Activated CD8-positive, alpha-beta memory T cell treated with anti-CD3 and anti-CD28 coated beads, Interleukin-2, amount 10 ng/mL, durations not matched to agents 7 days and 5 days (primary cell): ENCODE measurements around the gene ACVR2B. TPM values are rescaled to one million over a fixed set of nuclear protein-coding genes. Genes with fewer than 3 reads are reported as not detected.

Experiments used
- ATAC-seq: fragments of 150-1000 bp; cut with Tn5 transposase; one replicate; pipeline ENCODE4 v1.10.0; 2021; ENCODE audit warnings: moderate library complexity
- CTCF ChIA-PET: fragments of 350-600 bp; sonication (Branson Sonifier 250); formaldehyde crosslinking; loops from one replicate; lab custom pipeline; 2021; ENCODE audit warnings: antibody characterized with exemption; lab: Charles Lee
- DNase-seq: peaks from one replicate; pipeline ENCODE4 v3.0.0-alpha.2; 2020
- H3K27ac Mint-ChIP-seq: one replicate; pipeline ENCODE4 v1.8.0; 2021; ENCODE audit warnings: mild to moderate bottlenecking, mixed read lengths
- H3K27me3 Mint-ChIP-seq: one replicate; pipeline ENCODE4 v1.8.0; 2021; ENCODE audit warnings: mixed read lengths
- H3K36me3 Mint-ChIP-seq: one replicate; pipeline ENCODE4 v1.8.0; 2021; ENCODE audit warnings: mild to moderate bottlenecking, mixed read lengths
- H3K4me1 Mint-ChIP-seq: one replicate; pipeline ENCODE4 v1.8.0; 2021; ENCODE audit warnings: mixed read lengths
- H3K4me3 Mint-ChIP-seq: one replicate; pipeline ENCODE4 v1.8.0; 2021; ENCODE audit warnings: mild to moderate bottlenecking, moderate library complexity, mixed read lengths
- H3K9me3 Mint-ChIP-seq: one replicate; pipeline ENCODE4 v1.8.0; 2022; ENCODE audit warnings: low read depth, mixed read lengths
- total RNA-seq, 2 experiments: library from RNA; stranded (reverse); gene quantifications; one replicate each; pipeline ENCODE4 v1.2.3, GENCODE V29; 2021

ACVR2B gene
- total RNA-seq, 2 experiments from 2014 or later: 4.6 to 6.4 TPM

DNA sequence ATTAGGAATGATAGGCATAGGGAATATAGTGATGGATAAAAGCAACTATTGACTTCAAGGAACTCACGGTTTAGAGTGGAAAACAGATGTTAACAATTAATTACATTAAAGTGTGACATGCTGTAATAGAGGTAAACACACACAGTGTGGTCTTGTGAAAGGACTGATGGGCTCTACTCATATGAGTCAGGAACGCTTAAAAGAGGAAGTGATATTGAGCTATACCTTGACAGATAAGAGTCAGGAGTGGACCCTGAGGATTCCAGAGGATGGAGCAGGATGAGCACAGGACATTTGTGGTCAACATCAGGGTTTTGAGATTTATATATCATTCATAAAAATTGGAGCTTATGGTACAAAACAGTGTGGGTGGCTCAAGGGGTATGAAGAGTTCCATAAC lies 53.4 kb downstream of the ACVR2B start:
- Mint-ChIP-seq H3K4me3 (no peak overlapping the region), H3K27me3 (no peaks in the 10 kb centered on the region), H3K36me3 (peaks cover 33% of the 10 kb centered on the region), H3K27ac (no peak overlapping the region), H3K9me3 (no peaks in the 10 kb centered on the region), H3K4me1 (no peaks in the 10 kb centered on the region)
- DNase-seq: no peak
- CTCF ChIA-PET: interaction anchor here (3.5 to 4.5 kb wide), 2 partner anchors 11 to 14 kb away, joined by 18 to 26 read pairs; partner anchors contain the start of gene EXOG
- no peak for ATAC-seq

DNA sequence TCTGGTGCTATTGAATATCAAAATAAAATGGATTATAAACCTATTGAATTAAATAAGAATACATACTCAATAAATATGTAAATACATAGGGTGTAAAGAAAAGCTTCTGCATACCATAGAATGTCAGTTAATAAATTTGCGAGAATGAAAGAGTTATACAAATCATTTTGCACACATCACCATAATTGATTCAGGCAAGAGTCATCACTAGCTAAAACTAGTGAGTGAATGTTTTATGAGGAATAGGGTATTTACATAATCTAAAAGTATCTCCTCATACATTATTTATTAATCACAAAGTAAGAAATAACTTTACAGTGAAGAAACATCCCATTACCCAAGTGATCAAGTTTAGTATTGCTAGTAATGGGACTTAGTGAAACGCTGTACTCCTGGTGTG lies 56.0 kb downstream of the ACVR2B start:
- Mint-ChIP-seq H3K4me1 (no peaks in the 10 kb centered on the region), H3K27me3 (no peaks in the 10 kb centered on the region), H3K36me3 (peaks cover 34% of the 10 kb centered on the region), H3K27ac (no peak overlapping the region), H3K9me3 (no peaks in the 10 kb centered on the region), H3K4me3 (no peak overlapping the region)
- CTCF ChIA-PET: interaction anchor here (1.2 to 4.5 kb wide), 6 partner anchors 9 to 490 kb away, joined by 3 to 26 read pairs (median 4); partner anchors contain the start of gene EXOG
- DNase-seq (no peak), ATAC-seq (no peak)

GRCh38 chr3:38510631-38511030 lies 56.9 kb downstream of the ACVR2B start:
- no peak for DNase-seq

DNA sequence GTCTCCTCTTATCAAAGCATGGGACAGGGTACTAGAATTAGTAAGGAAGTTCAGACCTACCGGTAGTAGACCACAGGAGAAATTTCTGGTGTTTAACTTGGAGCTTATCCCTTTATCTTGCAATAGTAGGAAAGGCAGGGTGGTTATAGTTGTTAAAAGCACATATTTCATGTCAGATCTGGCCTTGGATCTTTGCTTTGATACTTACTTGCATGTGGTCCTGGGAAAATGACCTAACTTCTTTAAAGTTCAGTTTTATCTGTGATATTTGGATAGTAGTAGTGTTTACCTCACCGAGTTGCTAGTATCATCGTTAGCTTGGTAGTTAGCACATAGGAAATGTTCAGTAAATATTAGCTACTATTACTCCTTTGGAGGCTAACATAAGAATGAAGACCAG lies 57.9 kb downstream of the ACVR2B start:
- CTCF ChIA-PET: interaction anchor here (0.7 to 2.4 kb wide), 3 partner anchors 9 to 140 kb away, joined by 3 to 8 read pairs (median 3); partner anchors contain the start of gene EXOG
- Mint-ChIP-seq H3K4me1 (no peaks in the 10 kb centered on the region), H3K36me3 (peaks cover 34% of the 10 kb centered on the region), H3K9me3 (no peaks in the 10 kb centered on the region), H3K27me3 (no peaks in the 10 kb centered on the region), H3K4me3 (no peak overlapping the region), H3K27ac (no peak overlapping the region)
- ATAC-seq (no peak), DNase-seq (no peak)

More at GRCh38 chr3:38510631-38511030, 56.9 kb downstream of the ACVR2B start:
- H3K27ac Mint-ChIP-seq: no peak overlapping the region
- H3K4me3 Mint-ChIP-seq: no peak overlapping the region
- ATAC-seq: no peak
- CTCF ChIA-PET: interaction anchor here (1.2 to 4.5 kb wide), 5 partner anchors 8 to 489 kb away, joined by 3 to 26 read pairs (median 5); partner anchors contain the start of gene EXOG
- H3K4me1 Mint-ChIP-seq: no peaks in the 10 kb centered on the region
- H3K9me3 Mint-ChIP-seq: no peaks in the 10 kb centered on the region
- H3K27me3 Mint-ChIP-seq: no peaks in the 10 kb centered on the region
- H3K36me3 Mint-ChIP-seq: peaks cover 35% of the 10 kb centered on the region

DNA sequence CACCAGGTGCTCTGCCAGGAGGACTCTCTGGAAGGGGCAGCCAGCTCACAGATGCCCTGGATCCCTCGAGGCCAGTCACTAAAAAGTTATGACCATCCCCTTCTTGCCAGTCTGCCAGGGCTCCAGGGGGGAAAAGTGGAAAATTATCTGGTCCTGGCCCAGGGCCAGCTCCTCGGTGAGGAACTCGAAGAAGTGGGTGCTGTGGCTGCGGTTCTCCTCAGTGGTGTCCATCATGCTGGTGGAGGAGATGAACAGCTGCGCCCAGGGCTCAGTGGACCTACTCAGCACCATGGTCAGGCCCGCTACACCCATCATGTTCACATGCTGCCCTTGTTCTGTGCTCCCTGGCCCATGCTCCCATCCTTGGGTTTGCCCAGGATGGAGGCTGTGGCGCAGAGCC lies 61.7 kb downstream of the ACVR2B start:
- ATAC-seq (no peak), DNase-seq (no peak)
- peaks cover 28% of the 10 kb centered on the region for H3K36me3 Mint-ChIP-seq
- CTCF ChIA-PET: interaction anchor here (0.9 to 2.2 kb wide), 3 partner anchors 19 to 136 kb away, joined by 3 to 8 read pairs (median 3); partner anchors contain the start of gene EXOG
- peaks cover 20% of the 10 kb centered on the region for H3K4me1 Mint-ChIP-seq
- H3K9me3 Mint-ChIP-seq: no peaks in the 10 kb centered on the region
- H3K27me3 Mint-ChIP-seq: no peaks in the 10 kb centered on the region
- H3K27ac Mint-ChIP-seq: no peak overlapping the region
- H3K4me3 Mint-ChIP-seq: no peak overlapping the region

GRCh38 chr3:38516669-38517068 lies 63.0 kb downstream of the ACVR2B start:
- Mint-ChIP-seq H3K27me3 (no peaks in the 10 kb centered on the region), H3K4me1 (peaks cover 29% of the 10 kb centered on the region), H3K9me3 (no peaks in the 10 kb centered on the region), H3K36me3 (peaks cover 25% of the 10 kb centered on the region), H3K4me3 (no peak overlapping the region), H3K27ac (no peak overlapping the region)
- DNase-seq (no peak), ATAC-seq (no peak)
- CTCF ChIA-PET: interaction anchor here (0.8 to 1.0 kb wide), 2 partner anchors 138 to 483 kb away, joined by 3 to 5 read pairs; no protein-coding TSS in a partner anchor

- DNase-seq: no peak
- ATAC-seq: no peak
- H3K27me3 Mint-ChIP-seq: no peaks in the 10 kb centered on the region
- peaks cover 22% of the 10 kb centered on the region for H3K36me3 Mint-ChIP-seq
- H3K27ac Mint-ChIP-seq: peak overlapping the region; percentile 44
- CTCF ChIA-PET: interaction anchor here (0.9 to 4.3 kb wide), 6 partner anchors 9 to 150 kb away, joined by 3 to 69 read pairs (median 6); partner anchors contain the start of gene EXOG
- H3K9me3 Mint-ChIP-seq: no peaks in the 10 kb centered on the region
- no peak overlapping the region for H3K4me3 Mint-ChIP-seq
- H3K4me1 Mint-ChIP-seq: peaks cover 29% of the 10 kb centered on the region
Observed at GRCh38 chr3:38519000-38519399, 65.3 kb downstream of the ACVR2B start.

DNA sequence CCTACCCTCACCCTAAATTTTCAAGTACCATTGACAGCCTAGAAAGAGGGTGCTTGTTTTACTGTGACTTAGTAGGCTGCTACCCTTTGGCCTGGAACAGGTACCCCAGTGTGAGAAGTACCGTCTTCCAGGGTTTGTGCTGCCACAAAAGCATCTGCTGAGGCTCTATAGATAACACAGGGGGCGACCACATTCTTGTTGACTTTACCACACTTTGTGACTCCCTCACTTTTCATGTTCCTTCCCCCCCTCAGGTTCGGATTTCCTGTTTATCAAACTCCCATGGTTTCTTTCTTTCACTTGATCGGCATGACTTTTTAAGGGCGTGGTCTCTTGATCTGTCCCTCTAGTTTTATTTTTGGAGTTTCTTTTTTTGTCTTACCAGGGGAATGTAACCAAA lies 66.0 kb downstream of the ACVR2B start:
- ATAC-seq (peak; percentile 84), DNase-seq (peak; percentile 60)
- Mint-ChIP-seq H3K4me3 (peak overlapping the region; percentile 17), H3K4me1 (peaks cover 29% of the 10 kb centered on the region), H3K27ac (peak overlapping the region; percentile 78), H3K27me3 (no peaks in the 10 kb centered on the region), H3K9me3 (no peaks in the 10 kb centered on the region), H3K36me3 (peaks cover 20% of the 10 kb centered on the region)
- CTCF ChIA-PET: interaction anchor here (0.8 to 4.3 kb wide), 10 partner anchors 9 to 481 kb away, joined by 3 to 69 read pairs (median 18); partner anchors contain the start of gene EXOG

DNA sequence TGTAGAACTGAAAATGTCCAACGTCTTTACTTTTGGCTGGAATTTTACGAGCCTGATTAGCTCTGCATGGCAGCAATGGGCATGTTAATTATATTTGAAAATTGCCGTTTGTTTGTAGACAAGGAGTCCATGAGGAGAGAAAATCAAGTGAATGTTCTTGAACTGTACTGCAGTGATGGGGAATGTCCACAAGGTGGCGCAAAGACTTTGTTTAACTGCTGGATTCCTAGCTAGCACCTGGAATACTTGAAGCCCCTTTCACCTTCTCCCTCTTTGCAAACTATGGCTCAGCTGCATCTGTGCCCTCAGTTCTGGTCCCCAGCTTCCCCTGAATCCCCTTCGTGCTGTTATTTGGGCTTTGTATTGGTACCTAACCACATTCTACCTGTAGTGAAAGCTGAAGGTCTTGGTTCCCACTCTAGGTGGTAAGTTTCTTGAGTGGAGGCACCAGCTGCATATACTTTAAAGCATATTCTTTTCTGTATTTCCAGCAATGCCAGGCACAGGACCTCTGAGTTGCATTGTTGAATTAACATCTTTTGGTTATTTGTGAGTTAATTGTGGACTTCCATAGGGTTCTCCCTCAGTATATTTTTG lies 67.8 kb downstream of the ACVR2B start:
- Mint-ChIP-seq H3K4me1 (peaks cover 29% of the 10 kb centered on the region), H3K9me3 (no peaks in the 10 kb centered on the region), H3K4me3 (no peak overlapping the region), H3K27me3 (no peaks in the 10 kb centered on the region), H3K27ac (no peak overlapping the region), H3K36me3 (peaks cover 23% of the 10 kb centered on the region)
- CTCF ChIA-PET: interaction anchor here (0.6 to 4.3 kb wide), 39 partner anchors 9 to 770 kb away, joined by 3 to 69 read pairs (median 4); partner anchors contain the start of genes EXOG and XYLB
- DNase-seq (peak; percentile 76), ATAC-seq (no peak)

DNA sequence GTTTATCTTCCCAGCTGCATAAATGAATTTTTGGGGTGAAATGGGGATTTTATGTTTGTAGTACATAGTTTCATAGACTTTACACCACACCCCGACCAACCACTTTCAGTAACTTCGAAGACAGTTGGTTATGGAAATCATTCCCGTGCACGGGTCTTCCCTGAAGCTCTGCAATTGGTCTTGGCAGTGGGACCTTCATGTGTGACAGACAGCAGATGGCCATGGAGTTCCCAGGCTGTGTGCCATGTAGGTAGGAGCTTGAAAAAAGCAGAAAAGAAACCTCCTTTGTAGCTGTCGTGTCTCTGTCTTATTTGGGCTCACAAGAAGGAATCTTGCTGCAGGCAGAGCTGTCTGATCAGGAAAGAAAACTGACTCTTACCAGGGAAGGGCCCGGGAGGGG lies 68.3 kb downstream of the ACVR2B start:
- no peak overlapping the region for H3K27ac Mint-ChIP-seq
- H3K4me1 Mint-ChIP-seq: peaks cover 29% of the 10 kb centered on the region
- no peak overlapping the region for H3K4me3 Mint-ChIP-seq
- DNase-seq (no peak), ATAC-seq (no peak)
- peaks cover 18% of the 10 kb centered on the region for H3K36me3 Mint-ChIP-seq
- no peaks in the 10 kb centered on the region for H3K27me3 Mint-ChIP-seq
- CTCF ChIA-PET: interaction anchor here (0.6 to 4.3 kb wide), 38 partner anchors 8 to 769 kb away, joined by 3 to 69 read pairs (median 4); partner anchors contain the start of genes EXOG and XYLB
- H3K9me3 Mint-ChIP-seq: no peaks in the 10 kb centered on the region

- Mint-ChIP-seq H3K27me3 (no peaks in the 10 kb centered on the region), H3K36me3 (peaks cover 12% of the 10 kb centered on the region), H3K4me3 (no peak overlapping the region), H3K4me1 (peaks cover 20% of the 10 kb centered on the region), H3K9me3 (no peaks in the 10 kb centered on the region), H3K27ac (no peak overlapping the region)
- CTCF ChIA-PET: interaction anchor here (1.0 to 3.0 kb wide), 8 partner anchors 10 to 764 kb away, joined by 3 to 14 read pairs (median 3); partner anchors contain the start of gene EXOG
- no peak for DNase-seq
- ATAC-seq: no peak
Observed at GRCh38 chr3:38524141-38524739, 70.5 kb downstream of the ACVR2B start.

DNA sequence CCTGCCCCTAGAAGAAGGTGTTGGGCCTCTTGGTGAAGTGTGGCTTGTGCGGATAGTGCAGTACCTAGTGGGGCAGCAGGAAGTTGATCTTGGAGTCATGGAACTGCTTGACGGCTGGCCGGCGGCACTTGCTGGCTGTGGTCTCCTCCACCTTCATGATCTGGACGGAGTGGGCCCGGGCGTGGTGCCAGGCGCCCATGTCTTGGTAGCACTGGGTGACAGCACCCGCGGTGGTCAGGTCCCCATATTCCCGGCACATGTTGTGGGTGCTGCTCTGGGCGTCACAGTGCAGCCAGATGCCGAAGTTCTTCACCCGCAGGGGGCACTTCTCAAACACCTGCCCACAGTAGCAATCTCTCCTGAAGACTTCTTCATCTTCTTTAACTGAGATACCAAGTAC lies 73.1 kb downstream of the ACVR2B start:
- Mint-ChIP-seq H3K4me3 (no peak overlapping the region), H3K4me1 (no peaks in the 10 kb centered on the region), H3K27ac (no peak overlapping the region), H3K36me3 (peaks cover 12% of the 10 kb centered on the region), H3K9me3 (no peaks in the 10 kb centered on the region), H3K27me3 (no peaks in the 10 kb centered on the region)
- no peak for DNase-seq
- CTCF ChIA-PET: no interaction called here
- ATAC-seq: no peak

GRCh38 chr3:38528457-38528856 lies 74.8 kb downstream of the ACVR2B start:
- Mint-ChIP-seq H3K4me1 (no peaks in the 10 kb centered on the region), H3K4me3 (no peak overlapping the region), H3K27me3 (no peaks in the 10 kb centered on the region), H3K9me3 (no peaks in the 10 kb centered on the region), H3K27ac (no peak overlapping the region), H3K36me3 (peaks cover 10% of the 10 kb centered on the region)
- CTCF ChIA-PET: interaction anchor here (1.7 kb wide), 1 partner anchor 32 kb away, joined by 4 read pairs; the partner anchor contains the start of gene EXOG
- ATAC-seq: no peak
- DNase-seq: no peak
